Skin epidermis (tissue), 12 donors: ENCODE measurements around the gene SLC16A13.

Experiments used
- H3K27ac ChIP-seq, 21 experiments: fragments of 200-600 bp; sonication (generic) in 11 of 21; one replicate each; pipeline ENCODE4 v1.5.0; 2020; ENCODE audit warnings: mild to moderate bottlenecking in 3 of 21, inconsistent platforms in 2 of 21, moderate library complexity in 2 of 21
- H3K4me3 ChIP-seq, 7 experiments: fragments of 200-600 bp; sonication (generic) in 2 of 7; one replicate each; pipeline ENCODE4 v1.5.0; 2020; ENCODE audit warnings: inconsistent platforms in 2 of 7, mild to moderate bottlenecking in 2 of 7, moderate library complexity in 1 of 7

Gene SLC16A13

GRCh38 chr17:7024402-7024785, 11.4 kb upstream of the SLC16A13 start:
- peak overlapping the region in 3 of 7 experiments; percentile 2 to 29 (median 6) for H3K4me3 ChIP-seq
- H3K27ac ChIP-seq = peak overlapping the region in 4 of 21 experiments; percentile 3 to 30 (median 20)

- no peak overlapping the region for H3K27ac ChIP-seq
- H3K4me3 ChIP-seq = no peak overlapping the region
Observed at GRCh38 chr17:7025245-7025644, 10.6 kb upstream of the SLC16A13 start.

- Histone ChIP-seq H3K4me3 (no peak overlapping the region), H3K27ac (peak overlapping the region in 3 of 21 experiments; percentile 4 to 50 (median 18))
Observed at GRCh38 chr17:7026471-7027115, 9.2 kb upstream of the SLC16A13 start.

GRCh38 chr17:7027335-7027734, 8.5 kb upstream of the SLC16A13 start:
- Histone ChIP-seq H3K4me3 (no peak overlapping the region), H3K27ac (peak overlapping the region in 3 of 21 experiments; percentile 45 to 69 (median 50))

GRCh38 chr17:7029096-7029495, 6.7 kb upstream of the SLC16A13 start:
- Histone ChIP-seq H3K4me3 (no peak overlapping the region), H3K27ac (peak overlapping the region in 9 of 21 experiments; percentile 8 to 73 (median 36))

- H3K27ac ChIP-seq = peak overlapping the region in 8 of 21 experiments; percentile 8 to 73 (median 42)
- no peak overlapping the region for H3K4me3 ChIP-seq
Observed at GRCh38 chr17:7029659-7030058, 6.2 kb upstream of the SLC16A13 start.

- Histone ChIP-seq H3K4me3 (peak overlapping the region; percentile 47 to 74 (median 62)), H3K27ac (peak overlapping the region; percentile 25 to 97 (median 85))
Observed at GRCh38 chr17:7034955-7035590, 742 bp upstream of the SLC16A13 start.

DNA sequence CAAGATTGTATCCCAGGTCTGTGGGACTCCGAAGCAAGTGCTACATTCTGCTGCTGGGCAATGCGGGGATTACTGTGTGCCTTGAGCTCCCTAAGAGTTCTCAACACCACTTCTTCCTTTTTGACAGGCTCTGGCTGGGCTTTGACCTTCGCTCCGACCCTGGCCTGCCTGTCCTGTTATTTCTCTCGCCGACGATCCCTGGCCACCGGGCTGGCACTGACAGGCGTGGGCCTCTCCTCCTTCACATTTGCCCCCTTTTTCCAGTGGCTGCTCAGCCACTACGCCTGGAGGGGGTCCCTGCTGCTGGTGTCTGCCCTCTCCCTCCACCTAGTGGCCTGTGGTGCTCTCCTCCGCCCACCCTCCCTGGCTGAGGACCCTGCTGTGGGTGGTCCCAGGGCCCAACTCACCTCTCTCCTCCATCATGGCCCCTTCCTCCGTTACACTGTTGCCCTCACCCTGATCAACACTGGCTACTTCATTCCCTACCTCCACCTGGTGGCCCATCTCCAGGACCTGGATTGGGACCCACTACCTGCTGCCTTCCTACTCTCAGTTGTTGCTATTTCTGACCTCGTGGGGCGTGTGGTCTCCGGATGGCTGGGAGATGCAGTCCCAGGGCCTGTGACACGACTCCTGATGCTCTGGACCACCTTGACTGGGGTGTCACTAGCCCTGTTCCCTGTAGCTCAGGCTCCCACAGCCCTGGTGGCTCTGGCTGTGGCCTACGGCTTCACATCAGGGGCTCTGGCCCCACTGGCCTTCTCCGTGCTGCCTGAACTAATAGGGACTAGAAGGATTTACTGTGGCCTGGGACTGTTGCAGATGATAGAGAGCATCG, 2.4 kb downstream of the SLC16A13 start:
- H3K27ac ChIP-seq = no peak overlapping the region
- H3K4me3 ChIP-seq = no peak overlapping the region

GRCh38 chr17:7039832-7040231, 4.0 kb downstream of the SLC16A13 start:
- Histone ChIP-seq H3K4me3 (no peak overlapping the region), H3K27ac (peak overlapping the region in 1 of 21 experiments; percentile 24)

DNA sequence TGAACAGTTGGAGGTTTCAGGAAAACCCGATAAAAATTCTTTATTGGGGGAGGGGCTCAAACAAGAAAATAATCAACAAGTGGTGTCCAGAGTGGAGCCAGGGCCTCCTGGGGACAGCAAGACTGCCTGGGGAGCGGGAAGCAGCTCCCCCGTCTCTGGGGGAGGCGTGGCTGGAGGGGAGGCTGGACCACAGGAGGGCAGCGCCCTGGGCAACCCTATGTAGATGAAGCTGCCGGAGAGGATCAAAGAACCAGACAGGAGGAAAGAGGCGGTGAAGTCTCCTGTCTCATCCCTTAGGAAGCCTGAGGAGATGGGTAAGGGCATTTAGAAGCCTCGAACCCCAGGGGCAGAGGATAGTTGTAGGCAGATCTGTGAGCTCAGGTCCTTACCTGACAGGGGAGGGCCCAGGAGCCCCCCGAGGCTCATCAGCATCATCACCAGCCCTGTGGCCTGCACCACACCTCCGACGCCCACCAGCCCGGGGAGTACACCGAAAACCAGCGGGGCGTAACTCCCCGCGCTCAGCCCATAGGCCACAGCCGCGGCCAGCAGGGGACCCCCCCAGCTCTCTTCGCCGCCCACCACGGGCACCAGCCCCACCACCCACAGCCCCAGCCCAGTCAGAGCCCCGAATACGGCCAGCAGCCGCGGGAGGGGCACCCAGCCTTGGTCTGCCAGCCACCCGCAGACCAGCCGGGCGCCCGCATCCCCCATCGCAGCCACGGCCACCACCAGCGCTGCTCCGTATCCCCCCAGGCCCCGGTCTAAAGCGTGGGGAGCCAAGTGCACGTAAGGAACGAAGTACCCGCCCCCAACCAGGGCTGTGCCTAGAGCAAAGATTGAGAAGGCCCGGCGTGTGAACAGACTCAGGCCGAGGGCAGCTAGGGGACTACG, 6.0 kb downstream of the SLC16A13 start:
- Histone ChIP-seq H3K27ac (peak overlapping the region in 17 of 21 experiments; percentile 15 to 85 (median 62)), H3K4me3 (peak overlapping the region in 6 of 7 experiments; percentile 21 to 51 (median 40))

DNA sequence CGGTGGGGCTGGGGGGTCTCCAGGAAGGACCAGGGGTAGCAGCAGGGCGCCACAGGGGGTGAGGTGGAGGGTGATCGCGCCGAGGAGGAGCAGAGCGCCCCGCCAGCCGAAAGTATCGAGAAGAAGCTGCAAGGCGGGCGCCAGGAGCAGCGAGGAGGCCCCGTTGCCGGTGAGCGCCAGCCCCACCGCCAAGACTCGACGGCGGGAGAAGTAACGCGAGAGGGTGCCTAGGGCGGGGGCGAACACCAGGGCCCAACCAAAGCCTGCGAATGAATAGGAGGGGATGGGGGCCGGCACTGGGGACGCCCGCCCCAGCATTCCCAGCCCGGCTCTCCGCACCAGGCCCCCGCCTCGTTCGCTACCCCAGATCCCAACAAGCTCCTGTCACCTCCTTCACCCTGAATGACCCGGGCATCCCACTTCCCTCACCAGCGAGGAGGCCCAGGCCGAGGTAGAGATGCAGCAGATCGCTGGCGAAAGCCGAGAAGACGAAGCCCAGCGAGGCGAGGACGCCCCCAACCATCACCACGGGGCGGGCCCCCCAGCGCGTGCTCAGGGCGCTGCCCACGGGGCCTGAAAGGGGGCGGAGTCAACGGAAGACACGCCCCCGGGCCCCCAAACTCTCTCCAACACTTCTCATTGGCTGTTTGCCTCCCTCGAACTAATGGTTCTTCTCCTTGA, 6.8 kb downstream of the SLC16A13 start:
- peak overlapping the region; percentile 19 to 51 (median 36) for H3K4me3 ChIP-seq
- peak overlapping the region in 17 of 21 experiments; percentile 15 to 85 (median 67) for H3K27ac ChIP-seq

- Histone ChIP-seq H3K4me3 (peak overlapping the region; percentile 19 to 51 (median 36)), H3K27ac (peak overlapping the region in 19 of 21 experiments; percentile 12 to 85 (median 71))
Observed at GRCh38 chr17:7043182-7043496, 7.3 kb downstream of the SLC16A13 start.

DNA sequence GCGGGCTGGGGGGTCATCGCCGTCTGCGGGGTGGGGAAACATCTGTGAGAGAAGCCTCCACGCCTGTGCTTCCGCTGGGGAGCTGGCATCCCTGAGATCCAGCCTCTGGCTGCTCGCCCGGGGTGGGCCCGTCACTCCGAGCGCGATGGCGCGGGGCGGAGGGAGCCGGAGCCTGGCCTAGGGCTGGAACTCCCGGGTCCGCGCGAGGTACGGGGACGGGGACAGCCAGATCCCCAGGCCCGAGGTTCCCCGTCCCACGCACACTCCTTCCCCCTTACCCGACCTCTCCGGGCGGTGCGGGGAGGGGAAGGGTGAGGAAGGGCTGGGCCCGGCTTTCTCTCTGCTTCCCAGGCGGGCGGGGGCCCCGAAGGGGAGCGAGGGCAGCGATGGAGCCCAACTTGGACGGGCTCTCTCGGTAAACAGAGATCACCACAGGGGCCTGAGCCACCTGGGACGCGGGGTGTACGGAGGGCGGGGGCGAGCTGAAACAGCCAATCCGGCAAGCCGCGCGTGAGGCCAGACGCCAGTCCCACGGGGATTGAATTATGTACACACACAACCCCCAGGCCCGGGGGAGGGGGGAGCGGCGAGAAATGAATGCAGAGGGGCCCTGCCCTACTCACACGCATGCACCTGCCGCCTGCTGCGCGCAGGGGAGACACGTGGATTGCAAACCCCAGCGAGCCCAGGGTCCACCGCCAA, 7.8 kb downstream of the SLC16A13 start, which contains the start of gene SLC16A11:
Gene SLC16A11, minus strand, starts transcription at position 596 of the 702 bp plus-strand sequence. Its CDS starts 579 bp downstream, at position 17.
- Histone ChIP-seq H3K27ac (peak within 1 kb of the TSS in 20 of 21 experiments; percentile 12 to 89 (median 70)), H3K4me3 (peak within 1 kb of the TSS; percentile 19 to 51 (median 36))

- peak overlapping the region in 15 of 21 experiments; percentile 46 to 89 (median 81) for H3K27ac ChIP-seq
Observed at GRCh38 chr17:7045492-7046126, 9.8 kb downstream of the SLC16A13 start.

DNA sequence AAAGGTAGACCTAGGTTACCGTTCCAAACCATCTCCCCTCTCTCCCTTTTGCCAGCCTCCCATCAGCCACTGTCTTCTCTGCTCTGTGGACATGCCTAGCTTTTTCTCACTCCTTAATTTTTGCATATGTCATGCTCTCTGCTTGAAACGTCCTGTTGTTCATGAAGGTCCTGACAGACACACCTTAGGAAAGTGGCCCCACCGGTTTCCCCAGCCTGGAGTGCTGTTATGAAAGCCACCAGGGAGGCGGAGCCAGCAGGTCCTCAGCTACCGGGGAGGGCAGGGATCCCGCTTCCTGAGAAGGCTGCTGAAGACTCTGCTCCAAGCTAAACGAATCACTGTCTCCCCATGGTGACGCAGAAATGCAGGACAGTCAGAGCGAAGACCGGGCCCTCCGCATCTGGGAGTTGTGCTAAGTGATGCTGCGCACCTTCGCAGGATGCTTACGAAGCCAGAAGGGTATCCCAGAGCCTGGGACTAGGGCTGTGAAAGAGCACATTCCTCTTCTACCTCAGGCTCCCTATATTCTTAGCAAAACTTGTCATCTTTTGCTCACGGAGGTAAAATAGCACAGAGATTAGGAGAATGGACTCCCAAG, 10.4 kb downstream of the SLC16A13 start:
- Histone ChIP-seq H3K27ac (peak overlapping the region; percentile 18 to 89 (median 76)), H3K4me3 (peak overlapping the region in 5 of 7 experiments; percentile 18 to 41 (median 25))

More at GRCh38 chr17:7045492-7046126, 9.8 kb downstream of the SLC16A13 start:
- H3K4me3 ChIP-seq = peak overlapping the region in 3 of 7 experiments; percentile 25 to 41 (median 29)

- peak overlapping the region; percentile 12 to 89 (median 76) for H3K27ac ChIP-seq
- peak overlapping the region; percentile 10 to 41 (median 19) for H3K4me3 ChIP-seq
Observed at GRCh38 chr17:7046725-7047397, 11.0 kb downstream of the SLC16A13 start.
